Measurements from ENCODE around the gene GSS.
"Not testable (repeated sequence)": the region's sequence is repeated elsewhere in the genome, so short reads cannot be mapped to it uniquely, and the experiment has no call there.

GSS gene

DNA sequence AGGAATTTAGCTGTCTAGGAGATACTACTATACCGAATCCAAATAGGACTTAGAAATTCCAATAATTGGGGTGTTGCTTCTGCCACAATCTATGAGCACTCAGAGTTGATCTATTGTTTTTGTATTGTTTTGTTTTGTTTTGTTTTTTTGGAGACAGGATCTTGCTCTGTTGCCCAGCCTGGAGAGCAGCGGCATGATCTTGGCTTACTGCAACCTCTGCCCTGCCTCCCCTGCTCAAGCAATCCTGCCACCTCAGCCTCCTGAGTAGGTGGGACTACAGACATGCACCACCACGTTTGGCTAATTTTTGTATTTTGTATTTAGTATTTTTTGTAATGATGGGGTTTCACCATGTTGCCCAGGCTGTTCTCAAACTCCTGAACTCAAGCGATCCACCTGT lies 71.8 kb downstream of the GSS start:
- DNase-seq (ENCODE audit: low read depth): no peak
- no peak overlapping the region for H3K4me3 ChIP-seq (ENCODE audit: low read depth, low read length)

DNA sequence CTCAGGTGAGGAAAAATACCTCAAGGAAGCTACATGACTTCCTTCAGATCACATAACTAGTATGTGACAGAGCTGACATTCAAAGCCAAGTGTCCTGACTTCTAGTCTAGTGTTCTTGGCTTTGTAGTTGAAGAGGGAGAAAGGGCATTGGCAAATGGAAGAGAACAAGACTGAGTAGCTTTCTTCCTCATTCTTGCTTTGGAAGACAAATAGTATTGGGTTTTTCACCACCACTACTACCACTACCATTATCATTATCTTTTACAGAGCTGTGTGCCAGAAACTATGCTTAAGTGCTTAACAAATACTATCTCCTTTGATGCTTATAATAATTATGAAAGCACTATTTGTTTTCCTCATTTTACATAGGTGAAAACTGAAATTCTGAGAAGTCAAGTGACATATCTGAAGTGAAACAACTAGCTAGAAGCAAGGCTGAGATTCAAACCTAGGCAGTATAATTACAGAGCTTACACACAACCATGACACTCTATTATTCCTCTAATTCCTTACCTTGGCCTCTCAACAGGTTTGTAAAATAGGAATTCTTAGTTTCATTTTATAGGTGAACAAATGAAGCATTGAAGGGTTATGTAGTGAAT lies 72.4 kb downstream of the GSS start:
- no peak overlapping the region for H3K4me3 ChIP-seq (ENCODE audit: low read depth, low read length)
- no peak for DNase-seq (ENCODE audit: low read depth)

DNA sequence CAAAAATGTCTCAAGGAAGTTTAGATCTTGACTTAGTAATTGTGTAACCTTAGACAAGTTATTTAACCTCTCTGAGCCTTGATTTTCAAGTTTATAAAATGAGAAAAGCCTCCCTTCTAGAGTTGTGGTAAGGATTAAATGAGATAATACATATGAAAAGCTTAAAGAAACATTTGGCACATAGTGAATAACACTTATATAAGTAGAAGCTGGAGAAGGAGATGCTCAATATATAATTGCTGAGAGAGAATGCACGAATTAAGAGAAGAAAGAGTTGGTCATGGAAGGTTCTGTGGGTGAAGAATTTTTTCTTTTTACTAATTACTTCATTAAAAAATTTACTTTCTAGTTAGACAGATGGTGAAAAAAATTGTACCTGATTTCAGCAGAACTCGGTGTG lies 73.9 kb downstream of the GSS start:
- no peak overlapping the region for H3K4me3 ChIP-seq (ENCODE audit: low read depth, low read length)

DNA sequence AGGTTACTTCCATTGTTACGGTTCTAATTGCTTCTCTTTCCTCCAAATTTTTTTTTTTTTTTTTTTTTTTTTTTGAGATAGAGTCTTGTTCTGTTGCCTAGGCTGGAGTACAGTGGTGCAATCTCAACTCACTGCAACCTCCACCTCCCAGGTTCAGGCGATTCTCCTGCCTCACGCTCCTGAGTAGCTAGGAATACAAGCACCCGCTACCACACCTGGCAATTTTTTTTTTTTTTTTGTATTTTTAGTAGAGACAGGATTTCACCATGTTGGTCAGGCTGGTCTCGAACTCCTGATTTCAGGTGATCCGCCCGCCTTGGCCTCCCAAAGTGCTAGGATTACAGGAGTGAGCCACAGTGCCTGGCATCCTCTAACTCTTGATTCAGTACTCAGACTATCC lies 74.6 kb downstream of the GSS start:
- H3K4me3 ChIP-seq (ENCODE audit: low read depth, low read length); DNase-seq (ENCODE audit: low read depth): not testable (repeated sequence)

More for the DNA sequence above, 73.9 kb downstream of the GSS start:
- DNase-seq (ENCODE audit: low read depth): no peak

DNA sequence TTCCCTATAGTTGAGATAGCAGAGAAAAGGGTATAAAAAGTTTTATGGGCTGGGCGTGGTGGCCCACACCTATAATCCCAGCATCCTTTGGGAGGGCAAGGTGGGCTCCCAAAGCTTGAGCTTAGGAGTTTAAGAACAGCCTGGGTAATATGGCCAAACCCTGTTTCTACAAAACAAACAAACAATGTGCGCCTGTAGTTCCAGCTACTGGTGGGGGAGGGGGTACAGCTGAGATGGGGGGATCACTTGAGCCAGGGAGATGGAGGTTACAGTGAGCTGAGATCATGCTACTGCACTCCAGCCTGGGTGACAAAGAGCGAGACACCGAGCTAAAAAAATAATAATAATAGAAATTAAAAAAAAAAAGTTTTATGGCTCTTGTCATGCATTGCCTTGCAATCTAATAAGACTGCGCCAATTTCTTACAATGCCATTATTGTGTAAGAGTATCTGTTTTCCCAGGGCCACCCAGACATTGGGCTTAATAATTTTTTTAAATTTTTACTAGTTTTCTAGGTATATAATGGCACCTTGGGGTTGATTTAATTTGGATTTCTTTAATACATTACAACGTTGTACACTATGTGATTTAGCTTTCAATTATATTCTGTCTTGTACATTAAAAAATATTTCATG lies 75.3 kb downstream of the GSS start:
- no peak for DNase-seq (ENCODE audit: low read depth)

More for the DNA sequence above, 75.3 kb downstream of the GSS start:
- H3K4me3 ChIP-seq (ENCODE audit: low read depth, low read length): no peak overlapping the region

Measured in skeletal muscle cell (primary cell).